Stimulated activated CD8-positive, alpha-beta memory T cell treated with anti-CD3 and anti-CD28 coated beads, Interleukin-4, amount 100 ng/mL, for 24 hours (primary cell): Measurements from ENCODE around the gene MYBPHL.

Experiments
- DNase-seq: peaks from one replicate; pipeline ENCODE4 v3.0.0-alpha.2; 2020; ENCODE audit warnings: low read depth

The MYBPHL gene

GRCh38 chr1:109306832-109307273 lies at the start of gene MYBPHL:
Gene MYBPHL (minus strand): TSS chr1:109307011. CDS start chr1:109306991, 20 bp downstream.
- no peak for DNase-seq

DNA sequence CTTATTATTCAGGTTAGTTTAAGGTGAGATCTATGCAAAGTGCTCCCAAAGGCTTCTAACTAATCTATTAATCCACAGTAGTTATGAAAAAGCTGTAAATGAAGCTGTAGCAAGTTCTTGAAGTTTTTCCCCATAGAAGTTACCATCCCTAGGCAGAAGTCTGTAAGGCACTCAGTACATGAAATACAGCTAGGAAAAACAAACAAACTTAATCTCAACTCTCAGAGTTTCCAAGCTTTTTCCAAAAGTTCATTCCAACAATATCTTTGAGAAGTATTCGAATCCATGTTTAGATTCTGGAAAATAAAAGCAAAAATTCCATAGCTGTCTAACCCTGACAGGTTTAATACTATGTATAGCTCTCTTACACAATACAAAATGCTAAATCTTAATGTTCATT lies 49.7 kb upstream of the MYBPHL start:
- no peak for DNase-seq

- DNase-seq = no peak
Measured at GRCh38 chr1:109354929-109355328, 48.1 kb upstream of the MYBPHL start.

GRCh38 chr1:109351457-109351856 lies 44.6 kb upstream of the MYBPHL start:
- no peak for DNase-seq

DNA sequence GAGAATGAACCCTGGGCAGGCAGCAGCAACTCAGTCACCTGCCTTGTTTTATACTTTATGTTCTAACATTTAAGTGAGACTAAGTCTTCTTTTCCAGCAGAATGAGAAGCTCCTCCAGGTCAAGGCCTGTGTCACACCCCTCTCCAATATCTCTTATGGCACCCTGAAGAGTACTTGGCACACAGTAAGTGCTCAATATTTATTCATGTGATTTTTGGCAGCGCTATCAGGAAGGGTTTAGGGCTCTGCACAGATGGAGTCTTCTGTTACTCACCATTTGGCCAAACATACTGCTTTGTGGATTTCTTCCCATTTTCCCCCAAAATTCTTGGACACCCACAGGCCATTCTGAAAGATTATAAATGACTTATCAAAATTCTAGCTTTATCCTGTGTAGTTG lies 43.8 kb upstream of the MYBPHL start:
- DNase-seq = no peak

- DNase-seq = no peak
Measured at GRCh38 chr1:109350182-109350581, 43.4 kb upstream of the MYBPHL start.

- no peak for DNase-seq
Measured at GRCh38 chr1:109347511-109347910, 40.7 kb upstream of the MYBPHL start.

GRCh38 chr1:109341944-109342930 lies 35.4 kb upstream of the MYBPHL start:
- no peak for DNase-seq

DNA sequence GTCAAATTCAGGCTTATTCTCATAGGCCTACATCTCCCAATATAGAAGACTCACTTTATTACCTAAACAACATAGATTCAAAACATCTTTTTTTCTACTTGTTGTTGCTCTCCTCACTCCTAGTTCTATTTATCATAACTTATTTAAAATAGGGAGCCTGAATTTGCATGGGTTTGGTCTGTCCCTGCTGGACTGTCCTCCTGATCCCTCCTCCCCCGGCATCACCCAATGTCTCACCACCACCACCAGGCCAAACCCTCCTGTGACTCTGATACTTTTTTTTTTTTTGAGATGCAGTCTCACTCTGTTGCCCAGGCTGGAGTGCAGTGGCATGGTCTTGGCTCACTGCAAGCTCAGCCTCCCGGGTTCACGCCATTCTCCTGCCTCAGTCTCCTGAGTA lies 31.8 kb upstream of the MYBPHL start:
- no peak for DNase-seq

DNA sequence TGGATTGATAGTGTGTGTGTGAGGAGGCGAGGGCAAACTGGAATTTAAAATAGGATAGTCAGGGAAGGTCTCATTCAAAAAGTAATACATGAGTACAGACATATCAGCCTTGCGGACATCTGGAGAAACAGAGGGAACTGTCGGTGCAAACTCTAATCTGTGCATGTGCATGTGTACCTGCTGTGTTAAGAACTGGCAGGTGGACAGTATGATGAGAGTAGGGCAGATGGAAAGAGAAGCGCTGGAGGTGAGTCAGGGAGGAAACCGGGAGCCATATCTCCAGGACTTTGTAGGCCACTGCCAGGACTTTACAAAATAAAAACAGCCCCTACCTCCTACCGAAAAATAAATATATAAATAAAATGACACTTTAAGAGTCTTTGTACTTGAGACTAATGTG lies 31.3 kb upstream of the MYBPHL start:
- DNase-seq = no peak

- no peak for DNase-seq
Measured at GRCh38 chr1:109335091-109335490, 28.3 kb upstream of the MYBPHL start.

GRCh38 chr1:109331113-109331512 lies 24.3 kb upstream of the MYBPHL start:
- DNase-seq = no peak

GRCh38 chr1:109327285-109327684 lies 20.5 kb upstream of the MYBPHL start:
- DNase-seq = no peak

DNA sequence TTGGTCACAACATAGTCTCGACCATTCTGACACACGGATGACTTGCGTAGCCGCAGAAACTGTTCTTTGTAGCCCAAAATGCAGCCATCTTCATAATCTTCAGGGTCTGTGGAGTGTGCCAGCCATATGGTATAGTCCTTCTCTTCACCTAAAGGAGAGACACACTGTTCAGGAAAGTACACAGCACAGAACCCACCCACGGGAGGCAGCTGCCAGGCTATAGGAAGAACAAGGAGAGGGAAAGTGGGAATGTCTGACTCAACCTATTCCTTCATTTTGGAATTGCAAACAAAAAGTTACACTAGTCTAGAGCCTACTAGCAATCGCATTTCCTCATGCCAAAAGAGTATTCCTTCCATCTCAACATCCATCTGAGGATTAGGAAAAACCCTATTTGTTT lies 16.2 kb upstream of the MYBPHL start:
- DNase-seq = no peak

GRCh38 chr1:109319114-109319513 lies 12.3 kb upstream of the MYBPHL start:
- DNase-seq = no peak

- no peak for DNase-seq
Measured at GRCh38 chr1:109316506-109316905, 9.7 kb upstream of the MYBPHL start.

- no peak for DNase-seq
Measured at GRCh38 chr1:109315288-109315687, 8.5 kb upstream of the MYBPHL start.

- DNase-seq = no peak
Measured at GRCh38 chr1:109314795-109315194, 8.0 kb upstream of the MYBPHL start.

DNA sequence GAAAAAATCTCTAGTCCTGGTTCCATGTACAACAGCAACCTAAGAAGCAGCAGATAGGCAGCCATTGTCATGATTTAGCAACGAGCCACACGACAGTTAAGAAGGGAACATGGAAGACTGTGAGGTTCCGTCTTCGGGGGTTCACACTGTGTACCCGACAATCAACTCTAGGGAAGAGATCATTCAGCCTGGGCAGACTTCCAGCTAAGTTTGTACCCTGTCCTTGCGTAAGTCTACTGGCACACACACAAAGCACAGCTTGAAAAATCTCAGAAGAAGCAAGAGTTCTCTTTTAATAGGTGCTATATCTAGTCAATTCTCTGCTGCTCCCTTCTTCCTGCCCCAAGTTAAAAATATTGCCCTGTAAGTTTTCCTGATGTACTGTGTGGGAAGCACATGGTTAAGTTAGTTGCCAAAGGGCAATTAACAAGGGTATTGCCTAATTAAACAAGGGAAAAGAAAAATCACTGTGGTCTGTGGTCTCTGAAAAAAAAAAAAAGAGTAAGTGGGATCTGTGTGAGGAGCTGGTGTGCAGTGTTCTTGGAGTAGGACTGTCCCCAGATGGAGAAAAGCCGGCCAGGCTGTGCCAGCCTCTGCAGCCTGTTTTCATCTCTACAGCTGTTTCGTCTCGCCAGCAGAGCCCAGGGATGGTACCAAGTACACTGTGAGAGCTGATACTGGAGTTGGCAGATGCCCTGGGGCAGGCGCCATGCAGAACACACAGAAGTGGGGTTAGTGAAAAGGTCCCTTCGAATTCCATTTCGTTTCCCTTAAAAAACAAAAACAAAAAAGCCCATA lies 6.4 kb upstream of the MYBPHL start:
- DNase-seq = no peak

DNA sequence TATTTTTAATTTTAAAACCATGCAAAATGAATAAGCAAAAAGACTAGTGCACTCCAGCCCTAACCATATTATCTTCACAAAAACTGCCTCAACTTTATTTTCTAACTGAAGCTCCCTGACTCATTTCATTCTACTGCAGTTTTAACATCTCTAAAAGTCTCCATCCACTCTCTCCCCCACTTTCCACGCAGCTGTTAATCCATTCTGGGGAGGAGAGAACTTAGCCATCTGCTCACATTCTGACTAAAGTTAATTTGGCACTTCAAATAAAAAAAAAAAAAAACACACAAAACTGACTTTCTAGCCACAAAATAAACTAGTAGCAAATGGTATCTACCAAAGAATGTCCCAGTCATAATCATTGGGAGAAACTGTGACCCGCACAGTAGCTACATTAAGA lies 5.4 kb upstream of the MYBPHL start:
- DNase-seq = no peak

GRCh38 chr1:109309347-109309746 lies 2.5 kb upstream of the MYBPHL start:
- DNase-seq = no peak

DNA sequence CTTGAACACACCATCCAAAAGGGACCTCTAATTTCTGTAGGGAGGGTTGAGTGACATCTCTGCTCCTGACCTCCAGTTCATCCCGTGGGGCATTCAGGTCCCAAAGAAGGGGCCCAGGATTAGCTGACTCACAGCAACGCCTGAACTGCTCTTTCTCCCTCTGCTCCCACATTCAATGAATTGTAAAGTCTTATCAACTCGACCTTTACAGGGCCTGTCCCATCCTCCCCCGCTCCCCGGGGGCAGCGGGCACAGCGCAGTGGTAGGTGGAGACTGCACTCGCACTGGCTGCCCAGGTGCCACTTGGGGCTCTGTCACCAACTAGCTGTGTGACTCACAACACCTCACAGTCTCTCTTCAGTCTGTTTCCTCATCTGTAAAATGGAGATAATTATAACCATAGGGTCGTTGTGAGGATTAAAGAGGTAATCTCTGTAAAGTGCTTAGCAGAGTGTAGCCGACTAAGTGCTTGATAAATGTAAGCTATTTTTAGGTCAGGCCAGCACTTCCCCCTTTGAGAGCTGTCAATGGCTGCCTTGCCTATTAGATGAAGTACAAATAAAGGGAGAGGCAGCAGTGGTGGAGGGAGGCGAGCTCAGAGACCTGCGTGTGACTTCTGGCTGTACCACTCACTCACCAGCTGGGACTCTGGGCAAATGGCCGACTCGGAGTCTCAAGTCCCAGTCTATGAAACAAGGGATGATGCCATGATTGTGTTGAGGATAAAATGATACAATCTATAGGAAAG lies 637 bp upstream of the MYBPHL start:
- no peak for DNase-seq
